Liver (tissue), 3 donors: ENCODE data around the gene ERO1B.

ENCODE experiments used
- FOXA1 ChIP-seq: IDR thresholded peaks from 2 replicates; pipeline ENCODE4 v1.6.1; 2016; ENCODE audit warnings: antibody characterized with exemption
- GABPA ChIP-seq, 2 donors: IDR thresholded peaks in 1 of 2; conservative IDR thresholded peaks in 1 of 2; 2 replicates each; pipeline ENCODE4 v1.6.1; 2016; ENCODE audit warnings: antibody characterized with exemption in 2 of 2, mild to moderate bottlenecking in 1 of 2, moderate library complexity in 1 of 2
- RAD21 ChIP-seq, 2 donors: IDR thresholded peaks; 2 replicates each; pipeline ENCODE4 v1.6.1; 2016; ENCODE audit warnings: antibody characterized with exemption in 2 of 2, mild to moderate bottlenecking in 2 of 2
- TAF1 ChIP-seq: conservative IDR thresholded peaks from 2 replicates; pipeline ENCODE4 v1.6.1; 2016; ENCODE audit warnings: antibody characterized with exemption, mild to moderate bottlenecking
- YY1 ChIP-seq: IDR thresholded peaks from 2 replicates; pipeline ENCODE4 v1.6.1; 2016; ENCODE audit warnings: antibody characterized with exemption, mild to moderate bottlenecking
- TF ChIP-seq, protein P1 (sequence below): fragments of 150-350 bp; IDR thresholded peaks from 2 replicates; pipeline ENCODE4 v1.5.1; 2017; ENCODE audit warnings: improper control_type of control experiment, low read depth, low read length; ENCODE audit not compliant: missing input control
- TF ChIP-seq, protein P2 (sequence below): IDR thresholded peaks from 2 replicates; pipeline ENCODE4 v1.6.1; 2016; ENCODE audit warnings: antibody characterized with exemption, mild to moderate bottlenecking
- TF ChIP-seq, protein P3 (sequence below): IDR thresholded peaks from 2 replicates; pipeline ENCODE4 v1.6.1; 2016; ENCODE audit warnings: antibody characterized with exemption
- TF ChIP-seq, protein P4 (sequence below): IDR thresholded peaks from 2 replicates; pipeline ENCODE4 v1.6.1; 2016; ENCODE audit warnings: antibody characterized with exemption
- TF ChIP-seq, protein P5 (sequence below): IDR thresholded peaks from 2 replicates; pipeline ENCODE4 v1.6.1; 2016; ENCODE audit warnings: antibody characterized with exemption
- donor health status: healthy.
- donor health status: healthy.

DNA sequence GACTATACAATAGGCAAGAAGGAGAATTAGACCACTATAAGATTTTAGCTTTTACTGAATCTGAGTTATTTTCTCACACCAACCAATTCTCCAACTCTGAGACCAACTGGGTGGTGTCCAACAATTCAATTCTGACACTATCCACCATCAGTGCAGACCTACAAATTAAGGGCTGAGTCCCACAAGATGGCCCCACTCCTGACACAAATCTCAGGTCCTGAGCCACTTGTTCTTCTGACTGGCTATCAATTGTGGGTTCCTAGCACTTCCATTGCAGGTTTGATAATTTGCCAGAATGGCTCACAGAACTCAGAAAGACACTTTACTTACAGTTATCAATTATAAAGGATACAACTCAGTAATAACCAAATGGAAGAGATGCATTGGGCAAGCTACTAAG lies 6.7 kb downstream of the ERO1B start:
- TF ChIP-seq, protein P1, sequence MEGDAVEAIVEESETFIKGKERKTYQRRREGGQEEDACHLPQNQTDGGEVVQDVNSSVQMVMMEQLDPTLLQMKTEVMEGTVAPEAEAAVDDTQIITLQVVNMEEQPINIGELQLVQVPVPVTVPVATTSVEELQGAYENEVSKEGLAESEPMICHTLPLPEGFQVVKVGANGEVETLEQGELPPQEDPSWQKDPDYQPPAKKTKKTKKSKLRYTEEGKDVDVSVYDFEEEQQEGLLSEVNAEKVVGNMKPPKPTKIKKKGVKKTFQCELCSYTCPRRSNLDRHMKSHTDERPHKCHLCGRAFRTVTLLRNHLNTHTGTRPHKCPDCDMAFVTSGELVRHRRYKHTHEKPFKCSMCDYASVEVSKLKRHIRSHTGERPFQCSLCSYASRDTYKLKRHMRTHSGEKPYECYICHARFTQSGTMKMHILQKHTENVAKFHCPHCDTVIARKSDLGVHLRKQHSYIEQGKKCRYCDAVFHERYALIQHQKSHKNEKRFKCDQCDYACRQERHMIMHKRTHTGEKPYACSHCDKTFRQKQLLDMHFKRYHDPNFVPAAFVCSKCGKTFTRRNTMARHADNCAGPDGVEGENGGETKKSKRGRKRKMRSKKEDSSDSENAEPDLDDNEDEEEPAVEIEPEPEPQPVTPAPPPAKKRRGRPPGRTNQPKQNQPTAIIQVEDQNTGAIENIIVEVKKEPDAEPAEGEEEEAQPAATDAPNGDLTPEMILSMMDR = no peak
- TF ChIP-seq, protein P2, sequence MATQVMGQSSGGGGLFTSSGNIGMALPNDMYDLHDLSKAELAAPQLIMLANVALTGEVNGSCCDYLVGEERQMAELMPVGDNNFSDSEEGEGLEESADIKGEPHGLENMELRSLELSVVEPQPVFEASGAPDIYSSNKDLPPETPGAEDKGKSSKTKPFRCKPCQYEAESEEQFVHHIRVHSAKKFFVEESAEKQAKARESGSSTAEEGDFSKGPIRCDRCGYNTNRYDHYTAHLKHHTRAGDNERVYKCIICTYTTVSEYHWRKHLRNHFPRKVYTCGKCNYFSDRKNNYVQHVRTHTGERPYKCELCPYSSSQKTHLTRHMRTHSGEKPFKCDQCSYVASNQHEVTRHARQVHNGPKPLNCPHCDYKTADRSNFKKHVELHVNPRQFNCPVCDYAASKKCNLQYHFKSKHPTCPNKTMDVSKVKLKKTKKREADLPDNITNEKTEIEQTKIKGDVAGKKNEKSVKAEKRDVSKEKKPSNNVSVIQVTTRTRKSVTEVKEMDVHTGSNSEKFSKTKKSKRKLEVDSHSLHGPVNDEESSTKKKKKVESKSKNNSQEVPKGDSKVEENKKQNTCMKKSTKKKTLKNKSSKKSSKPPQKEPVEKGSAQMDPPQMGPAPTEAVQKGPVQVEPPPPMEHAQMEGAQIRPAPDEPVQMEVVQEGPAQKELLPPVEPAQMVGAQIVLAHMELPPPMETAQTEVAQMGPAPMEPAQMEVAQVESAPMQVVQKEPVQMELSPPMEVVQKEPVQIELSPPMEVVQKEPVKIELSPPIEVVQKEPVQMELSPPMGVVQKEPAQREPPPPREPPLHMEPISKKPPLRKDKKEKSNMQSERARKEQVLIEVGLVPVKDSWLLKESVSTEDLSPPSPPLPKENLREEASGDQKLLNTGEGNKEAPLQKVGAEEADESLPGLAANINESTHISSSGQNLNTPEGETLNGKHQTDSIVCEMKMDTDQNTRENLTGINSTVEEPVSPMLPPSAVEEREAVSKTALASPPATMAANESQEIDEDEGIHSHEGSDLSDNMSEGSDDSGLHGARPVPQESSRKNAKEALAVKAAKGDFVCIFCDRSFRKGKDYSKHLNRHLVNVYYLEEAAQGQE = no peak
- TF ChIP-seq, protein P3, sequence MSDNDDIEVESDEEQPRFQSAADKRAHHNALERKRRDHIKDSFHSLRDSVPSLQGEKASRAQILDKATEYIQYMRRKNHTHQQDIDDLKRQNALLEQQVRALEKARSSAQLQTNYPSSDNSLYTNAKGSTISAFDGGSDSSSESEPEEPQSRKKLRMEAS = no peak
- TF ChIP-seq, protein P4, sequence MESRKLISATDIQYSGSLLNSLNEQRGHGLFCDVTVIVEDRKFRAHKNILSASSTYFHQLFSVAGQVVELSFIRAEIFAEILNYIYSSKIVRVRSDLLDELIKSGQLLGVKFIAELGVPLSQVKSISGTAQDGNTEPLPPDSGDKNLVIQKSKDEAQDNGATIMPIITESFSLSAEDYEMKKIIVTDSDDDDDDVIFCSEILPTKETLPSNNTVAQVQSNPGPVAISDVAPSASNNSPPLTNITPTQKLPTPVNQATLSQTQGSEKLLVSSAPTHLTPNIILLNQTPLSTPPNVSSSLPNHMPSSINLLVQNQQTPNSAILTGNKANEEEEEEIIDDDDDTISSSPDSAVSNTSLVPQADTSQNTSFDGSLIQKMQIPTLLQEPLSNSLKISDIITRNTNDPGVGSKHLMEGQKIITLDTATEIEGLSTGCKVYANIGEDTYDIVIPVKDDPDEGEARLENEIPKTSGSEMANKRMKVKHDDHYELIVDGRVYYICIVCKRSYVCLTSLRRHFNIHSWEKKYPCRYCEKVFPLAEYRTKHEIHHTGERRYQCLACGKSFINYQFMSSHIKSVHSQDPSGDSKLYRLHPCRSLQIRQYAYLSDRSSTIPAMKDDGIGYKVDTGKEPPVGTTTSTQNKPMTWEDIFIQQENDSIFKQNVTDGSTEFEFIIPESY = no peak
- no peak for TF ChIP-seq GABPA (IDR thresholded peaks at IDR 0.05 in 1 of 2, conservative IDR thresholded peaks at IDR 0.05 in 1 of 2)
- TF ChIP-seq TAF1 = no peak
- TF ChIP-seq FOXA1 = no peak
- TF ChIP-seq YY1 = no peak
- TF ChIP-seq, protein P5, sequence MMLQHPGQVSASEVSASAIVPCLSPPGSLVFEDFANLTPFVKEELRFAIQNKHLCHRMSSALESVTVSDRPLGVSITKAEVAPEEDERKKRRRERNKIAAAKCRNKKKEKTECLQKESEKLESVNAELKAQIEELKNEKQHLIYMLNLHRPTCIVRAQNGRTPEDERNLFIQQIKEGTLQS = no peak
- TF ChIP-seq RAD21 (IDR thresholded peaks at IDR 0.05) = no peak
